OCI-LY7 (cell line): ENCODE data around the gene MED6.

ENCODE experiments used
- CTCF ChIP-seq: fragments of 200-600 bp; sonication (generic); conservative IDR thresholded peaks from 2 replicates; pipeline ENCODE4 v1.5.1; 2014; ENCODE audit warnings: mild to moderate bottlenecking, antibody characterized with exemption, low read length, moderate library complexity, mixed read lengths
- EZH2phosphoT487 ChIP-seq: fragments of 200-600 bp; sonication (generic); IDR thresholded peaks from 2 replicates; pipeline ENCODE4 v1.6.1; 2018; ENCODE audit warnings: low read depth, borderline replicate concordance, mild to moderate bottlenecking, mixed run types, antibody characterized with exemption, low read length, moderate library complexity, mixed read lengths

- TF ChIP-seq CTCF (no peak), EZH2phosphoT487 (no peak)
Measured at GRCh38 chr14:70600382-70601157, at the start of gene MED6.
